Panc1 (cell line): ENCODE results near the gene PANK4. TPM values are rescaled to one million over a fixed set of nuclear protein-coding genes. Genes with fewer than 3 reads are reported as not detected.

Experiments used
- ATAC-seq: fragments of 200-7000 bp; cut with Tn5 transposase; 2 replicates; pipeline ENCODE4 v1.9.1; 2020; ENCODE audit warnings: mild to moderate bottlenecking, moderate library complexity
- BruUV-seq: library from RNA; stranded (reverse); fragments of 400-500 nt; replicated peaks from 2 replicates; lab custom pipeline; 2021; lab: Mats Ljungman, UMichigan
- CTCF ChIA-PET: fragments of 300-600 bp; sonication (Branson Sonifier 250); formaldehyde crosslinking; loops from one replicate; lab custom pipeline; 2022; ENCODE audit warnings: antibody characterized with exemption; lab: Charles Lee
- POLR2A ChIA-PET: fragments of 300-600 bp; sonication (Branson Sonifier 250); formaldehyde crosslinking; loops from one replicate; lab custom pipeline; 2022; ENCODE audit warnings: antibody characterized with exemption; lab: Charles Lee
- DNase-seq: peaks from one replicate; pipeline ENCODE4 v3.0.0-alpha.2; 2010; ENCODE audit warnings: low read depth, low spot score
- H3K27ac ChIP-seq: 2 replicates; pipeline ENCODE4 v1.5.1; 2011; ENCODE audit warnings: mild to moderate bottlenecking, low read length, inconsistent platforms
- H3K27me3 ChIP-seq: fragments of 200-500 bp; sonication (Bioruptor generic); 2 replicates; pipeline ENCODE4 v1.6.0; 2014; ENCODE audit warnings: low read length, inconsistent platforms; ENCODE audit not compliant: control insufficient read depth, insufficient read depth
- H3K36me3 ChIP-seq: fragments of 200-500 bp; sonication (Bioruptor generic); 2 replicates; pipeline ENCODE4 v1.5.1; 2014; ENCODE audit warnings: inconsistent platforms, mild to moderate bottlenecking, low read length, moderate library complexity; ENCODE audit not compliant: control insufficient read depth, insufficient read depth
- H3K4me1 ChIP-seq: 2 replicates; pipeline ENCODE4 v1.5.1; 2011; ENCODE audit warnings: inconsistent platforms, mild to moderate bottlenecking, low read length, moderate library complexity; ENCODE audit not compliant: control insufficient read depth, insufficient read depth
- H3K4me3 ChIP-seq, 2 experiments: 2 replicates each; pipeline ENCODE4 v1.5.1; 2011 to 2012; ENCODE audit warnings: low read depth in 2 of 2, low read length in 2 of 2, mild to moderate bottlenecking in 2 of 2, inconsistent platforms in 1 of 2, moderate library complexity in 1 of 2
- H3K9me3 ChIP-seq: fragments of 200-500 bp; sonication (Bioruptor generic); 2 replicates; pipeline ENCODE4 v1.5.1; 2014; ENCODE audit warnings: low read depth, mild to moderate bottlenecking, inconsistent platforms, low read length, moderate library complexity; ENCODE audit not compliant: control insufficient read depth, insufficient read depth
- CTCF ChIP-seq: fragments of 450-650 bp; IDR thresholded peaks from 2 replicates; pipeline ENCODE4 v1.5.1; 2017; ENCODE audit warnings: mild to moderate bottlenecking
- POLR2AphosphoS5 ChIP-seq: IDR thresholded peaks from 2 replicates; pipeline ENCODE4 v1.6.1; 2012; ENCODE audit warnings: mild to moderate bottlenecking, low read depth, low read length, moderate library complexity
- REST ChIP-seq, 2 experiments: IDR thresholded peaks; 2 replicates each; pipeline ENCODE4 v1.6.1; 2011 to 2012; ENCODE audit warnings: low read depth in 2 of 2, control low read depth in 1 of 2, low read length in 1 of 2, mild to moderate bottlenecking in 1 of 2, moderate library complexity in 1 of 2; ENCODE audit not compliant: insufficient read depth in 1 of 2
- SIN3A ChIP-seq: IDR thresholded peaks from 2 replicates; pipeline ENCODE4 v1.6.1; 2012; ENCODE audit warnings: low read depth, mild to moderate bottlenecking, low read length, moderate library complexity, borderline replicate concordance; ENCODE audit not compliant: insufficient read depth
- TCF7L2 ChIP-seq: IDR thresholded peaks from 2 replicates; pipeline ENCODE4 v1.6.1; 2011; ENCODE audit warnings: mild to moderate bottlenecking, low read depth, low read length, inconsistent platforms
- in situ Hi-C: cut with HindIII; loops from 2 replicates; pipeline ENCODE4 v1.10.0; 2016; ENCODE audit warnings: low sequenced_read_pairs, low pct_unique_long_range_greater_than_20kb
- intact Hi-C: fragments of 100-400 bp; cut with micrococcal nuclease; formaldehyde crosslinking; loops from one replicate; pipeline ENCODE4 v1.10.0; 2022; ENCODE audit not compliant: unreplicated experiment
- total RNA-seq: library from RNA; stranded (reverse); gene quantifications from one replicate; pipeline ENCODE4 v1.2.1, GENCODE V29; 2021; ENCODE audit not compliant: unreplicated experiment

Gene PANK4
- total RNA-seq, 1 experiment from 2014 or later, result 35.9 TPM

GRCh38 chr1:2528016-2528415 lies 1.6 kb upstream of the PANK4 start:
- H3K4me3 ChIP-seq, result no peak overlapping the region
- H3K4me1 ChIP-seq, result peaks cover 49% of the 10 kb centered on the region
- TF ChIP-seq POLR2AphosphoS5, result no peak
- no peak for TF ChIP-seq REST (IDR thresholded peaks at IDR 0.05; ENCODE audit: insufficient read depth in 1 of 2, low read depth in 2 of 2, low read length in 1 of 2)
- no peak for TF ChIP-seq SIN3A
- TF ChIP-seq TCF7L2, result no peak
- no peak for TF ChIP-seq CTCF
- H3K27me3 ChIP-seq, result no peaks in the 10 kb centered on the region
- intact Hi-C loops, result no loop called here
- CTCF ChIA-PET, result no interaction called here
- no peaks in the 10 kb centered on the region; the same call in 1 of the 2 replicates for H3K36me3 ChIP-seq
- no peak for DNase-seq
- in situ Hi-C loops, result no loop called here
- POLR2A ChIA-PET, result no interaction called here
- no peak for ATAC-seq
- BruUV-seq, result no TSS peak
- no peak overlapping the region for H3K27ac ChIP-seq
- no peaks in the 10 kb centered on the region for H3K9me3 ChIP-seq

- no peaks in the 10 kb centered on the region for H3K27me3 ChIP-seq
- peaks cover 50% of the 10 kb centered on the region for H3K4me1 ChIP-seq
- POLR2A ChIA-PET, result interaction anchor here (0.5 kb wide), 1 partner anchor 531 kb away, joined by 10 read pairs; no protein-coding TSS in a partner anchor
- CTCF ChIA-PET, result no interaction called here
- no peak overlapping the region for H3K4me3 ChIP-seq
- no peak for ATAC-seq
- in situ Hi-C loops, result no loop called here
- BruUV-seq, result no TSS peak
- intact Hi-C loops, result no loop called here
- no peaks in the 10 kb centered on the region; the same call in 1 of the 2 replicates for H3K36me3 ChIP-seq
- no peak for DNase-seq
- H3K9me3 ChIP-seq, result no peaks in the 10 kb centered on the region
- H3K27ac ChIP-seq, result no peak overlapping the region
- no peak for TF ChIP-seq CTCF
- TF ChIP-seq REST (IDR thresholded peaks at IDR 0.05; ENCODE audit: insufficient read depth in 1 of 2, low read depth in 2 of 2, low read length in 1 of 2), result no peak
- TF ChIP-seq TCF7L2, result no peak
Observed at GRCh38 chr1:2527556-2527860, 1.1 kb upstream of the PANK4 start.
